ENCODE data around the gene PRUNE2.
"Not testable (repeated sequence)": the region's sequence is repeated elsewhere in the genome, so short reads cannot be mapped to it uniquely, and the experiment has no call there.

PRUNE2 gene

DNA sequence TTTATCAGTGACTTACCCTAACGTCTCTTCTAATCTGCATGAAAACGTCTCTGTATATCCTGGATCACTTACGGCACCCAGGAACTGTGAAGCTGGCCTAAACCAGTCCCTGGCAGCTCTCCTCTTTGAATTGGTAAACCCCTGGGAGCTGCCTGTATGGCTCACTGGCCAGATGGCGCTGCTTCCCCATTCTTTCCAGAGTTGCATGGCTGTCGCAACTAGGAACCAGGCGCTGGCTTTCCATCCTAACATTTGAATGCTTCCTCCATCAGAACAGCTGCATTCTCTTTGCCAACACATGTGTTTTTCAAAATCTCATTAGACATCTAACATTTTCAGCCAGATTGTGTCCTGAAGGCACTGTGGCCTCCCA, 149.7 kb downstream of the PRUNE2 start:
- no peaks in the 10 kb centered on the region for H3K36me3 ChIP-seq (ENCODE audit: control insufficient read depth, insufficient read depth, low read length)
- no peaks in the 10 kb centered on the region for H3K4me1 ChIP-seq (ENCODE audit: control insufficient read depth, insufficient read depth, low read length)
- WGBS, 2 experiments, result 51 to 54% methylated on average over 6 of the region's 6 CpGs
- H3K27me3 ChIP-seq (ENCODE audit: control insufficient read depth, insufficient read depth, low read length, poor library complexity, severe bottlenecking), result no peaks in the 10 kb centered on the region
- no peaks in the 10 kb centered on the region for H3K9me3 ChIP-seq (ENCODE audit: control insufficient read depth, low read length)
- H3K27ac ChIP-seq (ENCODE audit: insufficient read depth, low read depth, low read length, poor library complexity, severe bottlenecking), result no peak overlapping the region
- no peak overlapping the region for H3K4me3 ChIP-seq (ENCODE audit: insufficient read depth, low read depth, low read length)

GRCh38 chr9:76751001-76751400, 154.9 kb downstream of the PRUNE2 start:
- Histone ChIP-seq H3K27me3 (ENCODE audit: control insufficient read depth, insufficient read depth, low read length, poor library complexity, severe bottlenecking) (no peaks in the 10 kb centered on the region), H3K4me1 (ENCODE audit: control insufficient read depth, insufficient read depth, low read length) (peaks cover 3% of the 10 kb centered on the region), H3K27ac (ENCODE audit: insufficient read depth, low read depth, low read length, poor library complexity, severe bottlenecking) (no peak overlapping the region), H3K4me3 (ENCODE audit: insufficient read depth, low read depth, low read length) (no peak overlapping the region), H3K36me3 (ENCODE audit: control insufficient read depth, insufficient read depth, low read length) (no peaks in the 10 kb centered on the region), H3K9me3 (ENCODE audit: control insufficient read depth, low read length) (no peaks in the 10 kb centered on the region)
- WGBS, 2 experiments, result 91 to 97% methylated on average over 3 of the region's 3 CpGs

- H3K4me3 ChIP-seq (ENCODE audit: insufficient read depth, low read depth, low read length), result no peak overlapping the region
- H3K9me3 ChIP-seq (ENCODE audit: control insufficient read depth, low read length), result no peaks in the 10 kb centered on the region
- H3K27me3 ChIP-seq (ENCODE audit: control insufficient read depth, insufficient read depth, low read length, poor library complexity, severe bottlenecking), result no peaks in the 10 kb centered on the region
- H3K4me1 ChIP-seq (ENCODE audit: control insufficient read depth, insufficient read depth, low read length), result peaks cover 3% of the 10 kb centered on the region
- 84 to 89% methylated on average over 3 of the region's 3 CpGs for WGBS, 2 experiments
- H3K36me3 ChIP-seq (ENCODE audit: control insufficient read depth, insufficient read depth, low read length), result no peaks in the 10 kb centered on the region
- no peak overlapping the region for H3K27ac ChIP-seq (ENCODE audit: insufficient read depth, low read depth, low read length, poor library complexity, severe bottlenecking)
Observed at GRCh38 chr9:76744336-76744735, 161.6 kb downstream of the PRUNE2 start.

- H3K4me1 ChIP-seq (ENCODE audit: control insufficient read depth, insufficient read depth, low read length), result peaks cover 1% of the 10 kb centered on the region
- no peak overlapping the region for H3K4me3 ChIP-seq (ENCODE audit: insufficient read depth, low read depth, low read length)
- no peaks in the 10 kb centered on the region for H3K9me3 ChIP-seq (ENCODE audit: control insufficient read depth, low read length)
- no peaks in the 10 kb centered on the region for H3K36me3 ChIP-seq (ENCODE audit: control insufficient read depth, insufficient read depth, low read length)
- H3K27ac ChIP-seq (ENCODE audit: insufficient read depth, low read depth, low read length, poor library complexity, severe bottlenecking), result no peak overlapping the region
- WGBS, 2 experiments, result 95 to 100% methylated on average over 2 of the region's 3 CpGs
- no peaks in the 10 kb centered on the region for H3K27me3 ChIP-seq (ENCODE audit: control insufficient read depth, insufficient read depth, low read length, poor library complexity, severe bottlenecking)
Observed at GRCh38 chr9:76743931-76744330, 162.0 kb downstream of the PRUNE2 start.

- H3K4me1 ChIP-seq (ENCODE audit: control insufficient read depth, insufficient read depth, low read length); H3K36me3 ChIP-seq (ENCODE audit: control insufficient read depth, insufficient read depth, low read length); H3K27me3 ChIP-seq (ENCODE audit: control insufficient read depth, insufficient read depth, low read length, poor library complexity, severe bottlenecking); H3K9me3 ChIP-seq (ENCODE audit: control insufficient read depth, low read length); H3K4me3 ChIP-seq (ENCODE audit: insufficient read depth, low read depth, low read length); H3K27ac ChIP-seq (ENCODE audit: insufficient read depth, low read depth, low read length, poor library complexity, severe bottlenecking): not testable (repeated sequence)
- WGBS, 2 experiments, result 87 to 97% methylated on average over 4 of the region's 4 CpGs
Observed at GRCh38 chr9:76742890-76743289, 163.0 kb downstream of the PRUNE2 start.

GRCh38 chr9:76741524-76741923, 164.4 kb downstream of the PRUNE2 start:
- Histone ChIP-seq H3K36me3 (ENCODE audit: control insufficient read depth, insufficient read depth, low read length) (no peaks in the 10 kb centered on the region), H3K4me3 (ENCODE audit: insufficient read depth, low read depth, low read length) (no peak overlapping the region), H3K4me1 (ENCODE audit: control insufficient read depth, insufficient read depth, low read length) (no peaks in the 10 kb centered on the region), H3K9me3 (ENCODE audit: control insufficient read depth, low read length) (no peaks in the 10 kb centered on the region), H3K27ac (ENCODE audit: insufficient read depth, low read depth, low read length, poor library complexity, severe bottlenecking) (no peak overlapping the region), H3K27me3 (ENCODE audit: control insufficient read depth, insufficient read depth, low read length, poor library complexity, severe bottlenecking) (no peaks in the 10 kb centered on the region)
- WGBS, 2 experiments, result 81 to 83% methylated on average over 5 of the region's 5 CpGs

- Histone ChIP-seq H3K36me3 (ENCODE audit: control insufficient read depth, insufficient read depth, low read length) (no peaks in the 10 kb centered on the region), H3K27me3 (ENCODE audit: control insufficient read depth, insufficient read depth, low read length, poor library complexity, severe bottlenecking) (no peaks in the 10 kb centered on the region), H3K27ac (ENCODE audit: insufficient read depth, low read depth, low read length, poor library complexity, severe bottlenecking) (no peak overlapping the region), H3K4me1 (ENCODE audit: control insufficient read depth, insufficient read depth, low read length) (no peaks in the 10 kb centered on the region), H3K9me3 (ENCODE audit: control insufficient read depth, low read length) (no peaks in the 10 kb centered on the region), H3K4me3 (ENCODE audit: insufficient read depth, low read depth, low read length) (no peak overlapping the region)
- WGBS, 2 experiments, result 92 to 97% methylated on average over 4 of the region's 5 CpGs
Observed at GRCh38 chr9:76738402-76738801, 167.5 kb downstream of the PRUNE2 start.

GRCh38 chr9:76737154-76737902, 168.6 kb downstream of the PRUNE2 start:
- no peaks in the 10 kb centered on the region for H3K4me1 ChIP-seq (ENCODE audit: control insufficient read depth, insufficient read depth, low read length)
- H3K27ac ChIP-seq (ENCODE audit: insufficient read depth, low read depth, low read length, poor library complexity, severe bottlenecking), result no peak overlapping the region
- no peaks in the 10 kb centered on the region for H3K27me3 ChIP-seq (ENCODE audit: control insufficient read depth, insufficient read depth, low read length, poor library complexity, severe bottlenecking)
- H3K36me3 ChIP-seq (ENCODE audit: control insufficient read depth, insufficient read depth, low read length), result no peaks in the 10 kb centered on the region
- no peaks in the 10 kb centered on the region for H3K9me3 ChIP-seq (ENCODE audit: control insufficient read depth, low read length)
- no peak overlapping the region for H3K4me3 ChIP-seq (ENCODE audit: insufficient read depth, low read depth, low read length)
- WGBS, 2 experiments, result 96% methylated on average over 3 of the region's 3 CpGs

GRCh38 chr9:76734716-76735115, 171.2 kb downstream of the PRUNE2 start:
- H3K36me3 ChIP-seq (ENCODE audit: control insufficient read depth, insufficient read depth, low read length), result no peaks in the 10 kb centered on the region
- no peak overlapping the region for H3K4me3 ChIP-seq (ENCODE audit: insufficient read depth, low read depth, low read length)
- no peaks in the 10 kb centered on the region for H3K27me3 ChIP-seq (ENCODE audit: control insufficient read depth, insufficient read depth, low read length, poor library complexity, severe bottlenecking)
- H3K27ac ChIP-seq (ENCODE audit: insufficient read depth, low read depth, low read length, poor library complexity, severe bottlenecking), result no peak overlapping the region
- H3K9me3 ChIP-seq (ENCODE audit: control insufficient read depth, low read length), result no peaks in the 10 kb centered on the region
- no peaks in the 10 kb centered on the region for H3K4me1 ChIP-seq (ENCODE audit: control insufficient read depth, insufficient read depth, low read length)
- 89 to 92% methylated on average over 3 of the region's 3 CpGs for WGBS, 2 experiments

DNA sequence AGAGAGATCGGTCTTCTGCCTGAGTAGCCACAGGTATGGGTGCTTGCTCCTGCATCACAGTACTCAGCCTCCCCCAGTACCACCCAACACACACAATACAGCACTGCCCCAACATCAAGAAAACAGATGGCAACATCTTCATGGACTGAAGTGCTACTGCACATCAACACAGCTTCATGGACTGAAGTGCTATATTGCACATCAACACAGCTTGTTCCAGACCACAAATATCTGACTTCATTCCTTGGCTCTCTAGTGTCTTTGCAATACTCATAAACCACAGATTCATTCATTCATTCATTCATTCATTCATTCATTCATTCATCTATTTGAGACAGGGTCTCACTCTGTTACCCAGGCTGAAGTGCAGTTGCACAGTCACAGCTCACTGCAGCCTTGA, 172.8 kb downstream of the PRUNE2 start:
- no peak overlapping the region for H3K27ac ChIP-seq (ENCODE audit: insufficient read depth, low read depth, low read length, poor library complexity, severe bottlenecking)

More for the DNA sequence above, 172.8 kb downstream of the PRUNE2 start:
- Histone ChIP-seq H3K36me3 (ENCODE audit: control insufficient read depth, insufficient read depth, low read length) (no peaks in the 10 kb centered on the region), H3K4me1 (ENCODE audit: control insufficient read depth, insufficient read depth, low read length) (no peaks in the 10 kb centered on the region), H3K4me3 (ENCODE audit: insufficient read depth, low read depth, low read length) (no peak overlapping the region), H3K27me3 (ENCODE audit: control insufficient read depth, insufficient read depth, low read length, poor library complexity, severe bottlenecking) (no peaks in the 10 kb centered on the region), H3K9me3 (ENCODE audit: control insufficient read depth, low read length) (no peaks in the 10 kb centered on the region)
- WGBS, 2 experiments, result 90 to 93% methylated on average over 1 of the region's 1 CpG
